Smooth muscle cell (in vitro differentiated cells): ENCODE results near the gene FAM53A. TPM values are rescaled to one million over a fixed set of nuclear protein-coding genes. Genes with fewer than 3 reads are reported as not detected.

Experiments
- DNase-seq: peaks from one replicate; lab custom pipeline; 2025; ENCODE audit not compliant: unreplicated experiment; lab: John Stamatoyannopoulos, UW
- H2AFZ ChIP-seq: fragments of 200-600 bp; sonication (generic); 2 replicates; pipeline ENCODE4 v1.6.0; 2016; ENCODE audit warnings: antibody characterized with exemption, low read depth, mild to moderate bottlenecking
- H3F3A ChIP-seq: fragments of 200-600 bp; sonication (generic); 2 replicates; pipeline ENCODE4 v1.6.0; 2017; ENCODE audit warnings: antibody characterized with exemption, low read depth
- H3K27ac ChIP-seq: fragments of 200-600 bp; sonication (generic); 2 replicates; pipeline ENCODE4 v1.5.1; 2016; ENCODE audit warnings: low read depth, mild to moderate bottlenecking
- H3K27me3 ChIP-seq: fragments of 200-600 bp; sonication (generic); 2 replicates; pipeline ENCODE4 v1.6.1; 2016; ENCODE audit warnings: low read depth, mild to moderate bottlenecking
- H3K36me3 ChIP-seq: fragments of 200-600 bp; sonication (generic); 2 replicates; pipeline ENCODE4 v1.5.1; 2016; ENCODE audit warnings: low read depth
- H3K4me1 ChIP-seq: fragments of 200-600 bp; sonication (generic); 2 replicates; pipeline ENCODE4 v1.5.1; 2016; ENCODE audit warnings: low read depth
- H3K4me2 ChIP-seq: fragments of 200-600 bp; sonication (generic); 2 replicates; pipeline ENCODE4 v1.6.0; 2016; ENCODE audit warnings: mild to moderate bottlenecking
- H3K4me3 ChIP-seq: fragments of 200-600 bp; sonication (generic); 2 replicates; pipeline ENCODE4 v1.5.1; 2016; ENCODE audit warnings: mild to moderate bottlenecking
- H3K79me2 ChIP-seq: fragments of 200-600 bp; sonication (generic); 2 replicates; pipeline ENCODE4 v1.6.0; 2016; ENCODE audit warnings: low read depth, mild to moderate bottlenecking
- H3K9ac ChIP-seq: fragments of 200-600 bp; sonication (generic); 2 replicates; pipeline ENCODE4 v1.6.0; 2016; ENCODE audit warnings: low read depth
- H3K9me3 ChIP-seq: fragments of 200-600 bp; sonication (generic); replicated peaks from 2 replicates; pipeline ENCODE4 v1.5.1; 2016; ENCODE audit warnings: low read depth
- H4K20me1 ChIP-seq: fragments of 200-600 bp; sonication (generic); 2 replicates; pipeline ENCODE4 v1.6.0; 2016; ENCODE audit warnings: low read depth
- CTCF ChIP-seq: fragments of 200-600 bp; sonication (generic); IDR thresholded peaks from 2 replicates; pipeline ENCODE4 v1.5.1; 2017; ENCODE audit warnings: borderline replicate concordance, mild to moderate bottlenecking, antibody characterized with exemption; ENCODE audit not compliant: insufficient read depth, poor library complexity, severe bottlenecking
- WGBS: methylation state at CpG from one replicate; pipeline ENCODE4 v1.1.7; 2016; ENCODE audit warnings: low lambda C conversion rate; 5-methylcytosine and 5-hydroxymethylcytosine counted together
- polyA plus RNA-seq: library from polyadenylated mRNA; unstranded; fragments of >200 nt; fragmentation: Nextera tagmentation; extraction: Ambion mirVana; gene quantifications from 2 replicates; pipeline ENCODE4 v1.2.1, GENCODE V29; 2016
- total RNA-seq: library from RNA; depleted of rRNA; stranded (reverse); fragments of >200 nt; gene quantifications from 2 replicates; pipeline ENCODE4 v1.2.3, GENCODE V29; 2014

The FAM53A gene
- total and polyA plus RNA-seq, 2 experiments from 2014 or later: 0.70 TPM; not detected in 1

GRCh38 chr4:1629699-1630083 lies 54.4 kb downstream of the FAM53A start:
- Histone ChIP-seq H3K9ac (no peak overlapping the region), H3K27me3 (no peaks in the 10 kb centered on the region), H3K4me1 (no peaks in the 10 kb centered on the region), H3K9me3 (no peaks in the 10 kb centered on the region), H3K27ac (no peak overlapping the region), H4K20me1 (no peaks in the 10 kb centered on the region), H3K36me3 (no peaks in the 10 kb centered on the region), H3K4me3 (no peak overlapping the region), H3K79me2 (no peaks in the 10 kb centered on the region), H2AFZ (no peak overlapping the region), H3F3A (no peaks in the 10 kb centered on the region), H3K4me2 (no peak overlapping the region)
- WGBS: 82% methylated on average over 6 of the region's 10 CpGs
- no peak for DNase-seq
- no peak for TF ChIP-seq CTCF

- Histone ChIP-seq H3K27me3 (no peaks in the 10 kb centered on the region), H3K9me3 (no peaks in the 10 kb centered on the region), H3K4me1 (no peaks in the 10 kb centered on the region), H4K20me1 (no peaks in the 10 kb centered on the region), H3K27ac (no peak overlapping the region), H3K79me2 (no peaks in the 10 kb centered on the region), H3F3A (no peaks in the 10 kb centered on the region), H3K9ac (no peak overlapping the region), H2AFZ (no peak overlapping the region), H3K36me3 (no peaks in the 10 kb centered on the region), H3K4me3 (no peak overlapping the region), H3K4me2 (no peak overlapping the region)
- 42% methylated on average over 23 of the region's 25 CpGs for whole genome bisulfite sequencing
- DNase-seq: peak; percentile 44
- TF ChIP-seq CTCF: peak; percentile 96
Observed at GRCh38 chr4:1628892-1629698, 55.0 kb downstream of the FAM53A start.

- 94% methylated on average over 10 of the region's 16 CpGs for WGBS
- no peaks in the 10 kb centered on the region for H3K27me3 ChIP-seq
- H4K20me1 ChIP-seq: no peaks in the 10 kb centered on the region
- no peak overlapping the region for H3K9ac ChIP-seq
- no peaks in the 10 kb centered on the region for H3K9me3 ChIP-seq
- H3K4me3 ChIP-seq: no peak overlapping the region
- DNase-seq: no peak
- H3F3A ChIP-seq: no peaks in the 10 kb centered on the region
- no peaks in the 10 kb centered on the region for H3K36me3 ChIP-seq
- TF ChIP-seq CTCF: no peak
- H3K27ac ChIP-seq: no peak overlapping the region
- H3K4me2 ChIP-seq: no peak overlapping the region
- H2AFZ ChIP-seq: no peak overlapping the region
- H3K79me2 ChIP-seq: no peaks in the 10 kb centered on the region
- H3K4me1 ChIP-seq: no peaks in the 10 kb centered on the region
Observed at GRCh38 chr4:1627417-1628313, 56.4 kb downstream of the FAM53A start.
